GM12878 (cell line): ENCODE measurements around the gene LRP1B. TPM values are rescaled to one million over a fixed set of nuclear protein-coding genes. Genes with fewer than 3 reads are reported as not detected.

Source experiments
- ATAC-seq: fragments of 200-7000 bp; cut with Tn5 transposase; 3 replicates; pipeline ENCODE4 v1.9.1; 2020; ENCODE audit warnings: mild to moderate bottlenecking, moderate library complexity
- BruUV-seq: library from RNA; stranded (reverse); fragments of 400-500 nt; replicated peaks from 2 replicates; lab custom pipeline; 2021; lab: Mats Ljungman, UMichigan
- CTCF ChIA-PET: fragments of 300-600 bp; sonication (Branson Sonifier 250); formaldehyde crosslinking; extraction: SDS; loops from one replicate; lab custom pipeline; 2021; ENCODE audit warnings: inconsistent platforms; lab: Yijun Ruan, JAX
- POLR2A ChIA-PET: fragments of 350-600 bp; formaldehyde crosslinking; extraction: SDS; loops from one replicate; lab custom pipeline; 2021; ENCODE audit warnings: inconsistent platforms; lab: Charles Lee
- RAD21 ChIA-PET: fragments of 300-600 bp; sonication (Branson Sonifier 250); formaldehyde crosslinking; loops from one replicate; lab custom pipeline; 2023; ENCODE audit warnings: antibody characterized with exemption; ENCODE audit not compliant: unreplicated experiment; lab: Charles Lee
- SMC1A ChIA-PET: fragments of 300-600 bp; sonication (Branson Sonifier 250); formaldehyde crosslinking; loops from one replicate; lab custom pipeline; 2023; ENCODE audit not compliant: unreplicated experiment, uncharacterized antibody; lab: Charles Lee
- DNase-seq: peaks from one replicate; pipeline ENCODE4 v3.0.0-alpha.2; 2011; ENCODE audit warnings: low read depth, low spot score
- FAIRE-seq: peaks from 3 replicates; lab custom pipeline; 2011; peaks lifted over from hg19 to GRCh38; lab: Jason Lieb, UNC
- H2AFZ ChIP-seq: 2 replicates; pipeline ENCODE4 v1.6.0; 2011; ENCODE audit warnings: low read depth, low read length, control low read depth; ENCODE audit not compliant: control insufficient read depth
- H3K27ac ChIP-seq: 2 replicates; pipeline ENCODE4 v1.5.1; 2011; ENCODE audit warnings: control low read depth; ENCODE audit not compliant: control insufficient read depth, insufficient read depth
- H3K27me3 ChIP-seq, 2 experiments: replicated peaks in 1 of 2; 2 replicates each; pipeline versions ENCODE4 v1.6.0 to v1.6.1; 2011; ENCODE audit warnings: low read length in 1 of 2; ENCODE audit not compliant: control insufficient read depth in 2 of 2, insufficient read depth in 2 of 2
- H3K36me3 ChIP-seq, 2 experiments: 2 replicates each; pipeline ENCODE4 v1.5.1; 2011; ENCODE audit warnings: low read length in 1 of 2; ENCODE audit not compliant: control insufficient read depth in 2 of 2, insufficient read depth in 2 of 2
- H3K4me1 ChIP-seq: 2 replicates; pipeline ENCODE4 v1.6.1; 2011; ENCODE audit warnings: mild to moderate bottlenecking, low read length, moderate library complexity, mixed read lengths; ENCODE audit not compliant: control insufficient read depth, insufficient read depth
- H3K4me2 ChIP-seq: 2 replicates; pipeline ENCODE4 v1.6.0; 2011; ENCODE audit warnings: control low read depth; ENCODE audit not compliant: control insufficient read depth, insufficient read depth
- H3K4me3 ChIP-seq: fragments of 200-600 bp; sonication (generic); 2 replicates; pipeline ENCODE4 v1.5.1; 2016
- H3K79me2 ChIP-seq: 2 replicates; pipeline ENCODE4 v1.6.0; 2011; ENCODE audit warnings: low read length; ENCODE audit not compliant: control insufficient read depth, insufficient read depth
- H3K9ac ChIP-seq: 2 replicates; pipeline ENCODE4 v1.8.0; 2011; ENCODE audit warnings: low read length, control low read depth, mixed read lengths; ENCODE audit not compliant: control insufficient read depth, insufficient read depth
- H3K9me3 ChIP-seq: replicated peaks from 3 replicates; pipeline ENCODE4 v1.5.1; 2011; ENCODE audit warnings: mild to moderate bottlenecking, low read length; ENCODE audit not compliant: control insufficient read depth, insufficient read depth
- H4K20me1 ChIP-seq: 2 replicates; pipeline ENCODE4 v1.6.0; 2011; ENCODE audit not compliant: control insufficient read depth, insufficient read depth
- ASH2L ChIP-seq: fragments of 300-600, 200-600 bp; sonication (generic); IDR thresholded peaks from 2 replicates; pipeline ENCODE4 v1.6.1; 2017; ENCODE audit warnings: low read depth, mild to moderate bottlenecking, borderline replicate concordance
- CBFB ChIP-seq: IDR thresholded peaks from 2 replicates; pipeline ENCODE4 v1.6.1; 2016; ENCODE audit warnings: antibody characterized with exemption, low read depth
- CBX3 ChIP-seq: fragments of 200-600 bp; sonication (generic); IDR thresholded peaks from 2 replicates; pipeline ENCODE4 v1.6.1; 2016; ENCODE audit warnings: low read depth, borderline replicate concordance
- CEBPZ ChIP-seq: fragments of 150-350 bp; IDR thresholded peaks from 2 replicates; pipeline ENCODE4 v1.6.1; 2016; ENCODE audit warnings: low read depth, low read length
- CREB1 ChIP-seq: IDR thresholded peaks from 2 replicates; pipeline ENCODE4 v1.6.1; 2012; ENCODE audit warnings: low read depth, mild to moderate bottlenecking, inconsistent platforms
- EP300 ChIP-seq, 2 experiments: fragments of 150-350 bp in 1 of 2; IDR thresholded peaks; 2 replicates each; pipeline ENCODE4 v1.6.1; 2011 to 2012; ENCODE audit warnings: low read depth in 2 of 2, low read length in 2 of 2, borderline replicate concordance in 1 of 2, improper control_type of control experiment in 1 of 2, inconsistent platforms in 1 of 2; ENCODE audit not compliant: control insufficient read depth in 1 of 2
- GATAD2B ChIP-seq: fragments of 450-650 bp; conservative IDR thresholded peaks from 2 replicates; pipeline ENCODE4 v1.6.1; 2017; ENCODE audit warnings: low read depth, mild to moderate bottlenecking, moderate library complexity
- HDAC2 ChIP-seq: fragments of 200-600 bp; sonication (generic); IDR thresholded peaks from 2 replicates; pipeline ENCODE4 v1.6.1; 2017
- IRF5 ChIP-seq: fragments of 450-650 bp; IDR thresholded peaks from 2 replicates; pipeline ENCODE4 v1.6.1; 2017; ENCODE audit warnings: borderline replicate concordance
- MEF2B ChIP-seq: fragments of 450-650 bp; IDR thresholded peaks from 2 replicates; pipeline ENCODE4 v1.6.1; 2018; ENCODE audit warnings: mild to moderate bottlenecking, moderate library complexity; ENCODE audit not compliant: partially characterized antibody, poor library complexity, severe bottlenecking
- NRF1 ChIP-seq: conservative IDR thresholded peaks from 2 replicates; pipeline ENCODE4 v1.6.1; 2011; ENCODE audit warnings: mild to moderate bottlenecking, low read depth, low read length, improper control_type of control experiment
- ZNF622 ChIP-seq: fragments of 450-650 bp; IDR thresholded peaks from 2 replicates; pipeline ENCODE4 v1.6.1; 2017; ENCODE audit warnings: mild to moderate bottlenecking, inconsistent platforms
- WGBS: methylation state at CpG from one replicate; pipeline ENCODE4 v1.1.6; 2016; ENCODE audit warnings: low lambda C conversion rate; ENCODE audit not compliant: insufficient replicate concordance, insufficient coverage; ENCODE audit errors: missing lambda C conversion rate; 5-methylcytosine and 5-hydroxymethylcytosine counted together
- in situ Hi-C: fragments of 300-500 bp; cut with MboI; formaldehyde crosslinking; loops from 9 replicates; pipeline ENCODE4 v1.14.3; 2018; ENCODE audit warnings: mixed read lengths
- intact Hi-C: fragments of 100-400 bp; cut with micrococcal nuclease; formaldehyde crosslinking; loops from one replicate; pipeline ENCODE4 v1.14.2; 2022; ENCODE audit not compliant: unreplicated experiment
- polyA plus RNA-seq, 11 experiments: library from polyadenylated mRNA; depleted of rRNA in 4 of 11; unstranded in 6 of 11; stranded (reverse) in 5 of 11; fragments of >200 nt; fragmentation: Nextera tagmentation in 4 of 11; fragmentation: Illumina TruSeq in 1 of 11; extraction: Ambion mirVana in 4 of 11; extraction: Trizol in 1 of 11; gene quantifications; 1 replicate in 1 of 11; 2 replicates in 10 of 11; pipeline versions ENCODE4 v1.2.1 to v1.2.3, GENCODE V29; 2011 to 2016; ENCODE audit warnings: inconsistent platforms in 2 of 11, missing spikeins in 2 of 11, low read depth in 1 of 11
- total RNA-seq, 4 experiments: library from RNA; depleted of rRNA in 3 of 4; stranded (reverse); fragments of >200 nt in 3 of 4; fragmentation: Illumina TruSeq in 1 of 4; extraction: Trizol in 1 of 4; gene quantifications; 2 replicates each; pipeline versions ENCODE4 v1.2.1 to v1.2.3, GENCODE V29; 2013 to 2021

Gene LRP1B
- total and polyA plus RNA-seq, 10 of the 15 experiments (the other 5 are each of a cell fraction or from before 2014, with no cell fraction given) = under 0.01 to 0.06 (median 0.03) TPM; not detected in 5

- H2AFZ ChIP-seq = no peak overlapping the region
- H3K36me3 ChIP-seq = no peaks in the 10 kb centered on the region
- no peak overlapping the region for H3K4me3 ChIP-seq
- no peak overlapping the region for H3K9ac ChIP-seq
- H3K4me1 ChIP-seq = no peaks in the 10 kb centered on the region
- no peaks in the 10 kb centered on the region for H3K9me3 ChIP-seq
- no peak overlapping the region for H3K4me2 ChIP-seq
- 3% methylated on average over 2 of the region's 2 CpGs for WGBS
- H3K27me3 ChIP-seq = no peaks in the 10 kb centered on the region
- in situ Hi-C loops (no loop called here), intact Hi-C loops (no loop called here)
- RAD21 ChIA-PET = no interaction called here
- BruUV-seq = no TSS peak
- POLR2A ChIA-PET = no interaction called here
- SMC1A ChIA-PET = no interaction called here
- no peak for DNase-seq
- CTCF ChIA-PET = no interaction called here
- H4K20me1 ChIP-seq = no peaks in the 10 kb centered on the region
- TF ChIP-seq GATAD2B (no peak), CEBPZ (no peak), ASH2L (no peak), IRF5 (no peak), NRF1 (no peak), MEF2B (no peak), ZNF622 (no peak), HDAC2 (no peak), EP300 (IDR thresholded peaks at IDR 0.05; ENCODE audit: borderline replicate concordance in 1 of 2, control insufficient read depth in 1 of 2, low read depth in 2 of 2, low read length in 2 of 2) (no peak), CBFB (no peak), CBX3 (no peak), CREB1 (no peak)
- H3K79me2 ChIP-seq = no peaks in the 10 kb centered on the region
- no peak for FAIRE-seq
- ATAC-seq = no peak
- H3K27ac ChIP-seq = no peak overlapping the region
Observed at GRCh38 chr2:140481136-140481535, 1649.7 kb downstream of the LRP1B start.
